Stimulated activated naive CD4-positive, alpha-beta T cell (primary cell): Measurements from ENCODE around the gene CALHM3.
"Not testable (repeated sequence)": the region's sequence is repeated elsewhere in the genome, so short reads cannot be mapped to it uniquely, and the experiment has no call there.

ENCODE experiments used
- DNase-seq, 6 experiments: peaks; one replicate each; lab custom pipeline; 2025; lab: John Stamatoyannopoulos, UW

The CALHM3 gene

DNA sequence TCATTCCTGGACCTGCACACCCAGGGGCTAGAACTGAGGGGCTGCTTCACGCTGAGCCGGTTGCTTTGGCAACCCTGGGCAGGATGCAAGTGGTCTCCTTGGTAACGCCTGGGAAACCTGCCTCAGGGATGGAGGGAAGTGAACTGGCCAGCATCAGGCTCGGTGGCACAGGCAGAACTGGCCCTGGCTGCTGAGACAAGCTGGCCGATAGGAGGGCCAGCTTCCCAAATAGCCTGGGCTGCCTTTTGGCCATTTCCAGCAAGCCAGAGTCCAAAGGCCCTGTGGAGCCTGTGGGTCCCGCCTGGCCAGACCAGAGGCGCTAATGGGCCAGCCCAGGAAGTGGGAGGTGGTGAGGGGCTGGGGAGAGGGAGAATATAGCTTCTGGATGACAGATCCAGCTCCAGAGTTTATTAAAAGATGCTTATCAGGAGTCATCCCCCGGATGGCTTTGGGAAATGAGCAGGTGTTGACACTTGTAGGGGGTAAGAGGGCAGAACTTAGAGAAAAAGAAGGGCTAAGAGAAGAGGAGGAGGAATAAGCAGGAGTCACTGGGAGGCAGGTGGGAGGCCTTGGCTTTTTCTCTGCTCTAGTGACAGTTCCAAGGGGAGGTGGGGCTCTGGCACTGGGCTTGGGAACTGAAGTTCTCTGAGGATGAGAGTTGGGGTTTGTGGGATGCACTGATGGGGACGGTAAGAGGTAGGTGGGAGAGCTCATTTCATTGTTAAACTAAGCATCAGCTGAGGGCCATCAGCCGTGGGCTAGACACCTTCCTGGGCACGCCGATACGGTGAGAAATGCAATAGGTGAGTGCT, 24.0 kb upstream of the CALHM3 start:
- no peak for DNase-seq

DNA sequence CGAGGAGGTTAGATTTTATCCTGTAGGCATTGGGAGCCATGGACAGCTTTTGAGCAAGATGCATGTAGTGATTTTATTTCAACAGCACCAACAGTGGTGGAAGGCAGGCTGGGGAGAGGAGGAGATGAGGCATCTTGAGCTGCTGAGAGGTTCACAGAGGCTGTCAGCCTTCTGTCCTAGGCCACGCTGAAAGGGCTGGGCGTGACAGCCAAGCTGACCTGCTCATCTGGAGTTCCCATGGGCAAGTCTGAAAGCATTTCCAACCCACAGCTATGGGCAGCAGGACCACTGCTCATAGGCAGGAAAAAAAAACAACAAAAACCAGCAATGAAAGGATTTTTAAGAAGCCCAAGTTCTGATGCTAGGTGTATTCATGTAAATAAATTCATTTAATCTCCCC, 22.1 kb upstream of the CALHM3 start:
- no peak for DNase-seq

DNA sequence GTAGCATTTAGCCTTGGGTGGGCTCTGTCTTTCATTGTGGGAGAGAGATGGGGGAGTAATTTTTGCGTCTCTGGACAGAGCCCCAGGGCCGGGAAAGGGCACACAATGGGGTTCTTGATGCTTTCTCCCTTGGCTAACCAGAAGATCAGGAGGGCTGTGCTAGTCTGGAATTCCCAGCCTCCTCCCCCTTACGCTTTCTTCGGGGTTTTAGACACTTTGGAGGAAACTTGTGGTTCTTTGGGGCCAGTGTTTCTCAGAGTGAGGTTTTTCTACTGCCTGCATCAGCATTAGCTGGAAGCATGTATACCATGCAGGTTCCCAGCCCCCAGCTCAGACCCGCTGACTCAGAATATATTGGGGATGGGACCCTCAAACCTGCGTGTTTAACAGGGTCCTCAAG, 21.4 kb upstream of the CALHM3 start:
- DNase-seq, result no peak

DNA sequence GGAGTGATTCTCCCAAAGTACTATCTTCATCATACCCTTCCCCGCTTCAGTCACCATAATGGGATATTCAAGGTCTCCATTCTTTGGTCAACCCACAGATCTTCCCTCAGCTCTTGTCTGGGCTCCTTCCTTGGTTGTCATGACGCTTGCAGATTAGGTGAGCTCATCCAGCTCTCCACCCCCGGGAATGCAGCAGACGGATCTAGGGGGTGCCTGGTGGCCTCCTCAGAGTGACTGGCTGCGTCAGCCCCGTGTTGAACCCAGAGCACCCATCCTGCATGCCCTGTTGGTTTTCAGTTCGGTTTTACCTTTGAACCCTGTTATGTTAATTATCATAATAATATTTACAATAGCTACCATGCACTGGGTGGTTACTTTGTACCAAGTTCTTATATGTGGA, 20.8 kb upstream of the CALHM3 start:
- no peak for DNase-seq

DNA sequence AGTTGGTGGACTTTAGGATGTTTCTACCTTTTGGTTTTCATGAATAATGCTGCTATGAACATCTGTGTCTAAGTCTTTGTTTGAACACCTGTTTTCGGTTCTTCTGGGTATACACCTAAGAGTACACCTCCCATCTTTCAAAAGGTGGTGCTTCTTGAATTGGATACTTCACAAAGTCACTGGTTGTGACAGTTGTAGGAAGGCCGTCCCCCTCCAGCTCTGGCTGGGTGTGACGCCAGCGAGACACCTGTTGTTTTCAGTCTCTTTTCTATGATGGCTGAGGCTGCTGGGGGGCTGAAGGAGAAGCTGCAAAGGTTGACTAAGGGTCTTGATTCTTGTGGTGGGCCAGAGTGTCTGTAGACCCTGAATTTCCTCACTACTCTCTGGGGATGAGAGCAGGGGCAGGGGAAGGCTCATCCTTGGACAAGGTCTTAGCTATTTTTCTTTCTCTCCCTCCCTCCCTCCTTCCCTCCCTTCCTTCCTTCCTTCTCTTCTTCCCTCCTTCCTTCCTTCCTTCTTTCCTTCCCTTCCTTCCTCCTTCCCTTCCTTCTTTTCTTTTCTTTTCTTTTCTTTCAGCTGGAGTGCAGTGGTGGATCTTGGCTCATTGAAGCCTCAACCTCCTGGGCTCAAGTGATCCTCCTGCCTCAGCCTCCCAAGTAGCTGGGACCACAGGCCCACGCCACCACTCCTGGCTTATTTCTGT, 20.0 kb upstream of the CALHM3 start:
- DNase-seq, result no peak

DNA sequence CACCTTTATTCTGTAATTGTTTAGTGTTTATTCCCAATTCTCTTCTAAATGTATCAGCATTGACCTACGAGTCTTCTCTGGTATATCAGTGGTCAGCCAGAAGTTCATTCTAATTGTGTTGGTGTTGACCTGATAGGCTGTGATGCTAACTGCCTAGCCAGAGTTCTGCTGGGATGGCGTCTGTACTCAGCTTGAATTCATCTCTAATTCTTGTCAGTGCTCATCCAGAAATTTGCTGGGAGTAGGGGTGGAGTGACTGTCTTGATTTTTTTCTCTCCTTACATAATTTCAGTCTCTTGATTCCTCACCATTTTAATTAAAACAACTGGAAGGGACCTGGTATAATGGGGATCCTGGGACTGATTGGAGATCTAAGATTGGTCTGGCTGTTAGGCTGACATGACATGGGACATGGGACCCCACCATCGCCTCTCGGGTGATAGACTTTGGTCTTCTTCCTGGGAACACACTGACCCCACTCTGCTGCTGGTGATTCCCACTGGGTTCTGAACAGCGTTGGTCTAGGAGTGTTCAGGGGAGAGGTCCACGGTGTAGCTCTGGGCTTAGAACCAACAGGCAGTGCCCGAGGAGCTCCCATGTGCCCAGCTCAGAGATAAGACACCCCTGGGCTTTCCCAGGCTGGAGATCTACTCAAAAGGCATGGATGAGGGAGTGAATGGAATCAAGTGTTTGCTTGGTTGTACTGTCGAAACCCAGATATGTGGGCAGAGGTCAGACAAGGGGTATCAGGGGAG, 18.3 kb upstream of the CALHM3 start:
- no peak for DNase-seq

DNA sequence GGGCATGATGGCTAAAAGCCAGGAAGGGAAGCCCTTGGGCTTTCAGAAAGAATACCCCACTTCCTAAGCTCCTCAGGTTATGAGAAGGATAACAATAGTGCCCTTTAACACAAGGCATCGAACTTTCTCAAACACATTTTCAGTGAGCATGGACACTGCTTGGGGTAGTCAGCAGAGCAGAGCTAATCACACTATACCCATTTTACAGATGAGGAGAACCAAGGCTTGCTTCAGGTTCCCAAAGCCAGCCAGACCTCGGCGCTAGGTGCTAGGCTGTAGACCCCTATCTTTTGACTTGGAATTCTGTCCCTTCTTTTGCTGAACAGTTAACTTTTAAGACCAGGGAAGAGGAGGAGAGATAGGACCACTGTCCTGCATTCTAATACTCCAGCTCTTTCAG, 16.3 kb upstream of the CALHM3 start:
- no peak for DNase-seq

DNA sequence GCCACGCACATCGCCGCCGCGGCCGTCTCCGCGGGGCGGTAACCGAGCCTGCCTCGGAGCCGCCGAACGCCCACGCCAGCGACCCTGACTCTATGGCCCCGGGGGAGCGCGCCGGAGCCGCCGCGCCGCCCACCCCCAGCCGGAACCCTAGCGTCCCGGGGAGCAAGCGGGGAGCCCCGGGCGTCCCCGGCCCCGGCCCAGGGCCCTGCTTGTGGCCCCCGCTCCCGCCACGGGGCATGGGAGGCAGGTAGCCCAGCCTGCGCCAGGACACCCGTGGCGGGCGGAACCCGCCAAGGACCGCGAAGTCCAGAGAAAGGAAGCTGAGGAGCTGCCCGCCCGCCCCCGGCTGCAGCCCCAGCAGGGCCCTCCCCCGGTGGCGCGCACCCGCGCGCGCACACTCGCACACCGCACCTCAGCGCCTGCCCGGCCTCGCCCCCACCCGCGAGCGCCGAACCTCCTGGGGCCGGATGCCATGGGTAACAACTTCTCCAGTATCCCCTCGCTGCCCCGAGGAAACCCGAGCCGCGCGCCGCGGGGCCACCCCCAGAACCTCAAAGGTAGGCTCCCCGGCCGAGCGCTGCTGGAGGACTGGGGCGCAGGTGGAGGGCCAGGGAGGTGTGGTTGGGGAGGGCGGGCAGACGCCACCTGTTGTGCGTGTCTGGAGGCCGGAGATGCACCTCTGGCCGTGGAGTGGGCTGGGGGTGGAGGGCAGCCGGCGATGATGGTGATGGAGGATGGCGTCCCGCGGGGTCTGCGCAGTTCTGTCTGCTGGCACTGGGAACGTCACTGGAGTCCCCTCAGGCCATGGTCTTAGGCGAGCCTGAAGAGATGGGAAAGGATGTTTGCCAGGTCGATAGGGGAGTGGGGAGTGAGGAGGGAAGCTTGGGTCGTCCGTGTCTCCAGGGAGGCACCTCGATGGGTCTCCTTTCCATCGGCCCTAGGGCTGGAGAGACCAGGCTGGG, 15.2 kb upstream of the CALHM3 start:
- no peak for DNase-seq

DNA sequence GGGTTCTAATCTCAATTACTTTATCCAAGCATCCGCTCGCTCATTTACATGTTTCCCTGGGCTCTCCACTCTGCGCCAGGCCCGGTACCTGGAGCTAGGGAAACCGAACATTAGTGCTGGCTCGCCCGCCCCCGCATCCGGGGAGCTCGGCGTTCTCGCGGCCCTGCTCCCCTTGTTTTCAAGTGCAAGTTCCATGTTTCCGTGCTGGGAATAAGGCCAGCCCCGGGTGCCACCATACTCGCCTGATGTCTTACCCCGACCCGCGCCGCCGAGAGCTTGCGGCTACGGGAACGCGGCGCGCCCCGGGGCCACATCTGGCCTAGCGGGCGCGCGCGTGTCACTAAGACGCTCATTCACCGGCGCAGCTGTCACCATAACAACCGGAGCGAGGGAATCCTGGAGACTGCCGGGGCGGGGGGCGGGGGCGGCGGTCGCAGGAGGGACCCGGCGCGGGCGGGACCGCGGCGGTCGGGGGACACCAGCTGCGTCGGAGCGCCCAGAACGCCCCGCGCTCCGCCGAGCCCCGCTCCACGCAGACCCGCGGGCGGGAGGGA, 14.4 kb upstream of the CALHM3 start, which contains the start of gene NEURL1:
TSS of gene NEURL1 (plus strand) at position 344 of the 554 bp plus-strand sequence. CDS start 683 bp downstream, outside the sequence.
- DNase-seq, result peak in 1 of 6 experiments; percentile 11

DNA sequence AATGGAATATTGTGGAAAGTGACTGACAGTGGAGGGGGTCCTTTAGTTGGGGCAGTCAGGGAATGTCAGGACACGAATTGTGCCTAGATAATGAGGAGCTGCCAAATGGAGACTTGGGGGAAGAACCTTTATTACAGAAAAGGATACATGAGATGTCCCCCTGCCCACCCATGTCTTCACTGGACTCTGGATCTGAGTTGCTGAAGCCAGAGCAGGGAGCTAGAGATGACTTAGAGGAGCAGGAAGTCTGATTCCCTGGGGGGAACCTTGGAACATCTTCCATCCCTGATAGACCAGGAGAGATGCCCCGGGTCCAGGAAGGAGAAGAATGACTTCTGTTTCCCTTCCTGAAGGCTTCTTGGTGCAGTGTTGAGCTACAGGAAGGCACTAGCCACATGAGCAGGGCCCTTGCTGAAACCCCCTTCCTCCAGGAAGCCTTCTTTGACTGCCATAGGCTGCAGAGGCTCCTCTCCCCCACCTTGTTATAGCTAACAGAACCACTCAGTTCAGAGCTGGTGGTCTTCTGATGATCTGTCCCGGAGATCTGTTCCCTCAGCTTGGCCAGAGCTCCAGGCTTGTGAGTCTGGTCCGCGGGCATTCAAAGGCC, 13.7 kb upstream of the CALHM3 start:
- DNase-seq, result no peak

DNA sequence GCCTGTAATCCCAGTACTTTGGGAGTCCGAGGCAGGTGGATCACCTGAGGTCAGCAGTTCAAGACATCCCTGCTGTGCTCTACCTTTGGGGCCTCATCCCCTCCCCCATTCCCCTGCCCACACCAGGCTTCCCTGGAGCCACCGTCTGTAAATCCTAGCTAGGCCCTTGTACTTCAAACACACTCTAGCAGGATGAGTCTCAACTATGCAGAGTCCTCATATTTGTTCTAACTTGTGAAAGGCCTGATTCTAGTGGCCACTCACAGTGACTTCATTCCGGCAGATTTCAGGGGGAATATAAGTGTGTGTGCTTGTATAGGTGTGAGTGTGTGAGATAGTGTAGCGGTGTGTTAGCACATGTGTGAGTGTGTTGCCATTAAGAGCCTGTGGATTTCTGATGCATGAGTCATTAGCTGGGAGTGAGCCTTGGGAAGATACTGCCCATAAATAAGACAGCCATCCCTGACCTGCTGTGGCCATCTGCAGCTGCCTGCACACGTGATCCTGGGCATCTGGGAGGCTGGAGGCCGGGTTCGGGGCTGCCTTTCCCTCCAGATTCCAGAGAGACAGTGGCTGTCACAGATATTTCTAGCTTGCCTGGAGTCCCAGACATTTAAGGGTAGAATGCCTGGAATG, 12.8 kb upstream of the CALHM3 start:
- DNase-seq, result no peak

DNA sequence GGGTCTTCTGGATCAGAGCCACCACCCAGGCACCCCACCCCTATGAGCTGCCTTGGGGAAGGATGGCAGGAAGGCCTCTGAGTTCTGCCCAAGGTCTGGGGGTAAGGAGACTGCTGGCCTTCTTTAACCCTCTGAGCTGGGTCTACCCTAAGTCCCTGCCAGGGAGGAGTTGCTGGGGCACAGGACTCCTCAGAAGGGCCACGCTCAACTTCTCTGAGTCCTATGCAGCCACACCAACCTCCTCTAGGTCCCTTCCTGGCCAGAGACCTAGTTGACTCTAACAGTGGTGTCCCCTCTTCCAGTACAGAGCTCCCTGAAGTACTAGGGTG, 11.9 kb upstream of the CALHM3 start:
- DNase-seq, result no peak

DNA sequence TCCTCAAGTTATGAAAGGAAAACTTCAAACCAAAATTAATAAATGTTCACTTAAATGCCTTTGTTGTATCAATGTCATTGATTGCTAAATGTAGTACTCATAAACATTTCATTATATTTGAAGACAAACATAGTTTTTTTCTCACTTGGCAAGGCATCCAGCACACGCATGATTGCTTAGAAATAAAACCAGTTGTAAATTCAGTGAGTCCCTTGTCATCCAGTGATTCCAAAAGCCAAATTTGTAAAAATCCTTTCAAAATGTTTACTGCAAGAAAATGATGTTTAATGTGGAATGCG, 8.3 kb upstream of the CALHM3 start:
- no peak for DNase-seq

DNA sequence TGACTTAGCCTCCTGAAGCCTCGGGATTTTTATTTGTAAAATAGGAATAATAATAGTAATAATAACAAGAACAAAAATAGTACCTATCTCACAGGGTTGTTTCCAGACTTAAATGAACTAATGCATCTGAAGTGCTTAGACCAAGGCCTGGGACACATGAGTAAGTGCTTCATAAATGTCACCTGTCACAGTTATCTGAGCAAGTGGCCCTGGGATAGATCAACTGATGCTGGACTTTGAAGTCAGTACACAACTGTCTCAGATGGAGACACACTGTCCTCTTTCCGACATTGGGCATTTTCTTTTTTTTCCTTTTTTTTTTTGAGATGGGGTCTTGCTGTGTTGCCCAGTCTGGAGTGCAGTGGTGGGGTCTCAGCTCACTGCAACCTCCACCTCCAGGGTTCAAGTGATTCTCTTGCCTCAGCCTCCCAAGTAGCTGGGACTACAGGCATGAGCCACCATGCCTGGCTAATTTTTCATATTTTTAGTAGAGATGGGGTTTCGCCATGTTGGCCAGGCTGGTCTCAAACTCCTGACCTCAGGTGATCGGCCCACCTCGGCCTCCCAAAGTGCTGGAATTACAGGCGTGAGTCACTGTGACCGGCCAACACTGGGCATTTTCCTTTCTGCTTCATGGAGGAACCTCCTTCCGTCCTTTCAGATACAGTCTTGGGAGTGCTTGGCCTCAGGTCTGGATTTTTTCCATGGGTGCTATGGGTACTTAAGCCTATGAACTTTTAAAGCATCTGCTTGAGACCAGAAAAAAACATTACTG, 7.8 kb upstream of the CALHM3 start:
- DNase-seq, result not testable (repeated sequence)

DNA sequence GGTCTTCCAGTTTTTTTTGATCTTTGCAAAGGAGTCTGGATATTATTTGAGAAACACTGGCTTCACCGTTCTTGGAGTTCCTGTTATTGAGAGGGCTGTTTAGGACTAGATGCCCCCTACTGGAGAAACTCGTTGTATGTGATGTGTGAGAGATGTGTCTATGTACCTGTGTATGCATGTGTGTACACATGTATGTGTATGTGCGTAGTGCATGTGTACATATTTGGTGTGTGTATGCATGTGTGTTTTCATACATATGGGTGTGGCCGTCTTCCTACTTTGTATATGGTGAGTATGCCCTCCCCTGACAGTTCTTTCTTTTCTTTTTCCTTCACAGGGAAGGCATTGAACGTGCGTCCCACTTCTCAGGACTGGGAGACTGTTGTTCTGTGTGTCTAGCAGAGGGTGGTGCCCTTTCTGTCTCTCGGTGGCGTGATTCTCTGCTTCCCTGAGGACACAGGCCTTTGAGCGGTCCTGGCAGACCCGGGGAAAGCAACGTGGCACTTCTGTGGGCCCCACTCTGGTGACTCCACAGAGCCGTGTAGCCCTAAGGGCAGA, 3.0 kb upstream of the CALHM3 start:
- peak in 3 of 6 experiments; percentile 30 to 64 (median 58) for DNase-seq

DNA sequence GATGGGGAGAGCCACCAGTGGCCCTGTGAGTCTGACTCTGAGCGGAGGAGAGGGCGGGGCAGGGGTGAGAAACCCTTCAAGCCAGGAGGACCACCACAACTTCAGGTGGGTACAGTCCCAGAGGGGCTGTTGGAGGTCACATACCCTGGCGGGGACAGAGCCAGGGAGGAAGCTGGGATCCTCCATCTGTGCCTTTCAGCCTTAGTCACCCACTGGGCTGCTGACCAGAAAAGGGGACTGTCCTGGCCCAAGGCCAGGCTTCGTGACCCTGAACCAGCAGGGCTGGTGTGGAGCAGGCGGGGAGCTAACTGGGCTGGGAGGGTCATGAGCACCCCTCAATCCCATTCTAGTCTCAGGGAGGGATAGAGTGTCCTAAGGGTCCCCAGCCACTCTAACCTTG, 1.5 kb upstream of the CALHM3 start:
- no peak for DNase-seq

DNA sequence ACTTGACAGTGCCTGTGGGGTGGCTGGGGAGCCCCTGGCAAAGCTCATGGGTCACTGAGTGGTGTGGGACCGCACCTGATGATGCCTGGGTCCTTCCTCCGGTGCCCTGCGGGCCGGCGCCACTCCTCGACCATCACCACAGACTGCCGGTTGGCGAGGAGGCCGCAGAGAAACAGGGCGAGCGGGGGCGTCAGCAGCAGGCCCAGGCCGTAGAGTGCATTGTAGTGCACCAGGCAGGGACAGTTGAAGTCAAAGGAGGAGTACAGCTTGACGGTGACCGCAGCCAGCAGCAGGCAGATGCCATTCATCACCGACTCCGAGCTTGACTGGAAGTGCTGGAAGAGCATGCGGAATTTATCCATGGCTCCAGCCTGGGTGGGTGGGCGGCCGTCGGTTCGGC, 369 bp downstream of the CALHM3 start:
- no peak for DNase-seq

DNA sequence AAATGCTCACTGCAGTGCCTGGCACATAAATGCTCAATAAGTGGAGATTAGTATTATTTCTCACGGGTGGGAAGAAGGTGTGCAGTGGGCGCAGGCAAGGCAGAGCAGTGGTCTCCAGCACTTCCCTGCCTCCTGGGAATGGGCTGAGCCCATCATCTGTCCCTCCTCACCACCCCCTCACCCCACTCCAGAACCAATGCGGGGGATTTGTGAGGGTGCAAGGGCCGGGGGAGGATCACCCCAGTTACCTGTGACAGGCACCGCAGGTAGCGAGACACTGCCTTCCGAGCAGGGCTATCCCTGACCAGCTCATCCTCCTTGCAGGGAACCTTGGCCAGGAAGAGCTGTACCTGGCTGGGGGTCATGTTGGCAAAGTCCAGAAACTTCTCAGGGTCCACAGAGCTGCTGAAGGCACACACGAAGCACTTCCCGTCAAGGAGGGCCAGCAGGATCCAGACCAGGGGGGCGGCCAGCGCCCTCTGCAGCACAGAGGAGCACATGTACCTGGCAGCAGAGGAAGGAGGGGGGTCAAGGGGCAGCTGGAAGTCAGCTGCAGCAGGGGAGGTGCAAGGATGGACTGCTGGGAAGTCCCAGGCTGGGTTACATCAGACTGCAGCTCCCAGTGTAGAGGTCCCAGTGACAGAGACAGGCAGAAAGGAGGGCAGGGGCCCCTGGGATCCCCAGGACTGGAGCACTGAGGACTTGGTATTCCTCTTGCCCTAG, 2.8 kb downstream of the CALHM3 start:
- DNase-seq, result no peak

DNA sequence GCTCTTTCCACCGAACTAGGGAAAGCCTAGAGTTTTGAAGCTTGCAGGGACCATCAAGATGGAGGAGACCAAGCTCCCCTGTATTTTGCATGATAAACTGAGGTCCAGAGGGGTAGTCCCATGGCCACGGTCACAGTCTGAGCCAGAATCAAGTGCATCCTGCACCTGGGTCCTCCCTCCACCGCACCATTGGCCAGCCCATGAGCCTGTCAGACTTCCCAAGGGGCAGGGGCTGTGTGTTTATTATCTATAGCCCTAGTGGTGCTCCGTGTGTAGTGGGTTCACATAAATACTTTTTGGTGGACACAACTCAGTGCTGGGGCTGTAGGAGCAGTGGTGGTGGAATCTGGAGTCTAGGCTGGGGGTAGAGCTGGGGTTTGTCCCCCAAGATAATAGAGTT, 3.6 kb downstream of the CALHM3 start:
- no peak for DNase-seq
